WTC11 (cell line): ENCODE results near the gene DEPDC5. TPM values are rescaled to one million over a fixed set of nuclear protein-coding genes. Genes with fewer than 3 reads are reported as not detected.

ENCODE experiments used
- ATAC-seq: fragments of 200-7000 bp; cut with Tn5 transposase; 2 replicates; pipeline ENCODE4 v1.10.0; 2021; ENCODE audit warnings: mild to moderate bottlenecking, moderate library complexity
- CTCF ChIA-PET: fragments of 300-600 bp; sonication (Branson Sonifier 250); formaldehyde crosslinking; loops from one replicate; lab custom pipeline; 2021; ENCODE audit warnings: antibody characterized with exemption; lab: Charles Lee
- POLR2A ChIA-PET: fragments of 350-600 bp; sonication (Branson Sonifier 250); formaldehyde crosslinking; loops from one replicate; lab custom pipeline; 2021; ENCODE audit warnings: antibody characterized with exemption; lab: Charles Lee
- DNase-seq: peaks from one replicate; pipeline ENCODE4 v3.0.0; 2021; ENCODE audit warnings: low spot score
- H3K27ac Mint-ChIP-seq: 2 replicates; pipeline ENCODE4 v1.8.0; 2021; ENCODE audit warnings: mixed read lengths
- H3K27me3 Mint-ChIP-seq: 2 replicates; pipeline ENCODE4 v1.8.0; 2021; ENCODE audit warnings: low read depth, mild to moderate bottlenecking, moderate library complexity, mixed read lengths
- H3K36me3 Mint-ChIP-seq: 2 replicates; pipeline ENCODE4 v1.8.0; 2021; ENCODE audit warnings: mixed read lengths
- H3K4me1 Mint-ChIP-seq: 2 replicates; pipeline ENCODE4 v1.8.0; 2022; ENCODE audit warnings: mixed read lengths
- H3K4me3 Mint-ChIP-seq: 2 replicates; pipeline ENCODE4 v1.8.0; 2021; ENCODE audit warnings: mild to moderate bottlenecking, moderate library complexity, mixed read lengths
- H3K9me3 Mint-ChIP-seq: 2 replicates; pipeline ENCODE4 v1.8.0; 2021; ENCODE audit warnings: mixed read lengths
- AR ChIP-seq: fragments of 250-450 bp; sonication (Bioruptor Pico); IDR thresholded peaks from 2 replicates; pipeline ENCODE4 v1.9.0; 2021; ENCODE audit warnings: mild to moderate bottlenecking
- ATF2 ChIP-seq: sonication (generic); formaldehyde crosslinking; IDR thresholded peaks from 2 replicates; pipeline ENCODE4 v1.8.1; 2022; ENCODE audit warnings: low read depth, missing genetic modification reagents, borderline replicate concordance
- FOXJ3 ChIP-seq: sonication (generic); formaldehyde crosslinking; IDR thresholded peaks from 2 replicates; pipeline ENCODE4 v1.9.0; 2021; ENCODE audit warnings: missing genetic modification reagents, mild to moderate bottlenecking, borderline replicate concordance
- FOXP1 ChIP-seq: sonication (generic); formaldehyde crosslinking; IDR thresholded peaks from 2 replicates; pipeline ENCODE4 v1.8.0; 2022; ENCODE audit warnings: missing genetic modification reagents, mild to moderate bottlenecking, moderate library complexity, borderline replicate concordance
- FOXP4 ChIP-seq: sonication (generic); formaldehyde crosslinking; IDR thresholded peaks from 2 replicates; pipeline ENCODE4 v1.8.0; 2022; ENCODE audit warnings: mild to moderate bottlenecking, missing genetic modification reagents
- JAZF1 ChIP-seq: fragments of 250-450 bp; sonication (Bioruptor Pico); IDR thresholded peaks from 2 replicates; pipeline ENCODE4 v1.9.0; 2021; ENCODE audit warnings: moderate library complexity, mild to moderate bottlenecking, inconsistent platforms
- JUN ChIP-seq: sonication (generic); formaldehyde crosslinking; IDR thresholded peaks from 2 replicates; pipeline ENCODE4 v1.8.0; 2023; ENCODE audit warnings: mild to moderate bottlenecking, missing genetic modification reagents
- MLX ChIP-seq: sonication (generic); formaldehyde crosslinking; IDR thresholded peaks from 2 replicates; pipeline ENCODE4 v1.8.1; 2023; ENCODE audit warnings: mild to moderate bottlenecking, missing genetic modification reagents, moderate library complexity
- NR1H2 ChIP-seq: sonication (generic); formaldehyde crosslinking; IDR thresholded peaks from 2 replicates; pipeline ENCODE4 v1.9.0; 2021; ENCODE audit warnings: mild to moderate bottlenecking, moderate library complexity, missing genetic modification reagents
- USF1 ChIP-seq: sonication (generic); formaldehyde crosslinking; IDR thresholded peaks from 2 replicates; pipeline ENCODE4 v1.8.0; 2022; ENCODE audit warnings: mild to moderate bottlenecking, missing genetic modification reagents
- ZNF121 ChIP-seq: sonication (generic); formaldehyde crosslinking; IDR thresholded peaks from 2 replicates; pipeline ENCODE4 v1.8.0; 2023; ENCODE audit warnings: missing genetic modification reagents
- ZNF396 ChIP-seq: fragments of 250-450 bp; sonication (Bioruptor Pico); IDR thresholded peaks from 2 replicates; pipeline ENCODE4 v1.8.0; 2021; ENCODE audit warnings: mild to moderate bottlenecking, moderate library complexity, borderline replicate concordance
- ZNF512 ChIP-seq: sonication (generic); formaldehyde crosslinking; IDR thresholded peaks from 2 replicates; pipeline ENCODE4 v1.8.1; 2022; ENCODE audit warnings: missing genetic modification reagents, borderline replicate concordance
- total RNA-seq: library from RNA; stranded (reverse); gene quantifications from 3 replicates; pipeline ENCODE4 v1.2.3, GENCODE V29; 2021
- TF ChIP-seq, protein P1 (sequence below): sonication (generic); formaldehyde crosslinking; IDR thresholded peaks from 2 replicates; pipeline ENCODE4 v1.8.1; 2022; ENCODE audit warnings: low read depth, mild to moderate bottlenecking, moderate library complexity, missing genetic modification reagents, borderline replicate concordance
- TF ChIP-seq, protein P2 (sequence below): fragments of 250-450 bp; sonication (Bioruptor Pico); IDR thresholded peaks from 2 replicates; pipeline ENCODE4 v1.9.0; 2021; ENCODE audit warnings: mild to moderate bottlenecking
- TF ChIP-seq, protein P3 (sequence below): sonication (generic); formaldehyde crosslinking; IDR thresholded peaks from 2 replicates; pipeline ENCODE4 v1.8.0; 2023; ENCODE audit warnings: mild to moderate bottlenecking, missing genetic modification reagents

Gene DEPDC5
- total RNA-seq, 1 experiment from 2014 or later, result 40.5 TPM

DNA sequence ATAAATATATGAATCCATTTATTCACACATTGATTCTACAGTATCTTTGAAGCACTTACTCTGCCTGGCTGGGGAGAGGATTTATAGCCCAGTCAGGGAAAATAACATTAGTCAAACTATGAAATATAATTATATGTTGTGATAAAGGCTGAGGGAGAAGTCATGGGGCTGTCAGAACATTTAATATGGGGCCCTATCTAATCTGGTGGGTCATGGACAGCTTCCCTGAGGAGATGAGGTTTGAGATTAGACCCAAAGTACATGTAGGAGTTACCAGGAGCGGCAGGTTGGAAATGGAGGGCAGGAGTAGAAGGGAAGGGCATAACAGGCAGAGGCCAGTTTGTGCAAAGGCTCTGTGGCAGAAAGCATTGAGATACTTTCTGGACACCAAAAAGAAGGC lies 86.2 kb downstream of the DEPDC5 start (continued):
- TF ChIP-seq, protein P1, sequence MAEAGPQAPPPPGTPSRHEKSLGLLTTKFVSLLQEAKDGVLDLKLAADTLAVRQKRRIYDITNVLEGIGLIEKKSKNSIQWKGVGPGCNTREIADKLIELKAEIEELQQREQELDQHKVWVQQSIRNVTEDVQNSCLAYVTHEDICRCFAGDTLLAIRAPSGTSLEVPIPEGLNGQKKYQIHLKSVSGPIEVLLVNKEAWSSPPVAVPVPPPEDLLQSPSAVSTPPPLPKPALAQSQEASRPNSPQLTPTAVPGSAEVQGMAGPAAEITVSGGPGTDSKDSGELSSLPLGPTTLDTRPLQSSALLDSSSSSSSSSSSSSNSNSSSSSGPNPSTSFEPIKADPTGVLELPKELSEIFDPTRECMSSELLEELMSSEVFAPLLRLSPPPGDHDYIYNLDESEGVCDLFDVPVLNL (CRISPR knock-in tag), result no peak
- TF ChIP-seq NR1H2 (CRISPR knock-in tag) (no peak), ZNF396 (no peak)
- TF ChIP-seq, protein P2, sequence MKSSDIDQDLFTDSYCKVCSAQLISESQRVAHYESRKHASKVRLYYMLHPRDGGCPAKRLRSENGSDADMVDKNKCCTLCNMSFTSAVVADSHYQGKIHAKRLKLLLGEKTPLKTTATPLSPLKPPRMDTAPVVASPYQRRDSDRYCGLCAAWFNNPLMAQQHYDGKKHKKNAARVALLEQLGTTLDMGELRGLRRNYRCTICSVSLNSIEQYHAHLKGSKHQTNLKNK (CRISPR knock-in tag), result no peak
- TF ChIP-seq, all 79 proteins: peak for 0

GRCh38 chr22:31840585-31840984 lies 86.8 kb downstream of the DEPDC5 start:
- no peaks in the 10 kb centered on the region for H3K27me3 Mint-ChIP-seq
- H3K4me1 Mint-ChIP-seq, result no peaks in the 10 kb centered on the region
- H3K36me3 Mint-ChIP-seq, result peaks cover 23% of the 10 kb centered on the region
- H3K27ac Mint-ChIP-seq, result no peak overlapping the region
- ChIA-PET CTCF (interaction anchor here (2.7 kb wide), 1 partner anchor 130 kb away, joined by 11 read pairs; no protein-coding TSS in a partner anchor), POLR2A (no interaction called here)
- ATAC-seq (no peak), DNase-seq (no peak)
- TF ChIP-seq, protein P3, sequence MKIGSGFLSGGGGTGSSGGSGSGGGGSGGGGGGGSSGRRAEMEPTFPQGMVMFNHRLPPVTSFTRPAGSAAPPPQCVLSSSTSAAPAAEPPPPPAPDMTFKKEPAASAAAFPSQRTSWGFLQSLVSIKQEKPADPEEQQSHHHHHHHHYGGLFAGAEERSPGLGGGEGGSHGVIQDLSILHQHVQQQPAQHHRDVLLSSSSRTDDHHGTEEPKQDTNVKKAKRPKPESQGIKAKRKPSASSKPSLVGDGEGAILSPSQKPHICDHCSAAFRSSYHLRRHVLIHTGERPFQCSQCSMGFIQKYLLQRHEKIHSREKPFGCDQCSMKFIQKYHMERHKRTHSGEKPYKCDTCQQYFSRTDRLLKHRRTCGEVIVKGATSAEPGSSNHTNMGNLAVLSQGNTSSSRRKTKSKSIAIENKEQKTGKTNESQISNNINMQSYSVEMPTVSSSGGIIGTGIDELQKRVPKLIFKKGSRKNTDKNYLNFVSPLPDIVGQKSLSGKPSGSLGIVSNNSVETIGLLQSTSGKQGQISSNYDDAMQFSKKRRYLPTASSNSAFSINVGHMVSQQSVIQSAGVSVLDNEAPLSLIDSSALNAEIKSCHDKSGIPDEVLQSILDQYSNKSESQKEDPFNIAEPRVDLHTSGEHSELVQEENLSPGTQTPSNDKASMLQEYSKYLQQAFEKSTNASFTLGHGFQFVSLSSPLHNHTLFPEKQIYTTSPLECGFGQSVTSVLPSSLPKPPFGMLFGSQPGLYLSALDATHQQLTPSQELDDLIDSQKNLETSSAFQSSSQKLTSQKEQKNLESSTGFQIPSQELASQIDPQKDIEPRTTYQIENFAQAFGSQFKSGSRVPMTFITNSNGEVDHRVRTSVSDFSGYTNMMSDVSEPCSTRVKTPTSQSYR, result no peak
- no peak for TF ChIP-seq ATF2 (CRISPR knock-in tag)
- no peak for TF ChIP-seq FOXP1
- TF ChIP-seq, protein P2 (CRISPR knock-in tag), result no peak
- TF ChIP-seq MLX (CRISPR knock-in tag), result no peak
- no peak overlapping the region for H3K4me3 Mint-ChIP-seq
- no peaks in the 10 kb centered on the region for H3K9me3 Mint-ChIP-seq

DNA sequence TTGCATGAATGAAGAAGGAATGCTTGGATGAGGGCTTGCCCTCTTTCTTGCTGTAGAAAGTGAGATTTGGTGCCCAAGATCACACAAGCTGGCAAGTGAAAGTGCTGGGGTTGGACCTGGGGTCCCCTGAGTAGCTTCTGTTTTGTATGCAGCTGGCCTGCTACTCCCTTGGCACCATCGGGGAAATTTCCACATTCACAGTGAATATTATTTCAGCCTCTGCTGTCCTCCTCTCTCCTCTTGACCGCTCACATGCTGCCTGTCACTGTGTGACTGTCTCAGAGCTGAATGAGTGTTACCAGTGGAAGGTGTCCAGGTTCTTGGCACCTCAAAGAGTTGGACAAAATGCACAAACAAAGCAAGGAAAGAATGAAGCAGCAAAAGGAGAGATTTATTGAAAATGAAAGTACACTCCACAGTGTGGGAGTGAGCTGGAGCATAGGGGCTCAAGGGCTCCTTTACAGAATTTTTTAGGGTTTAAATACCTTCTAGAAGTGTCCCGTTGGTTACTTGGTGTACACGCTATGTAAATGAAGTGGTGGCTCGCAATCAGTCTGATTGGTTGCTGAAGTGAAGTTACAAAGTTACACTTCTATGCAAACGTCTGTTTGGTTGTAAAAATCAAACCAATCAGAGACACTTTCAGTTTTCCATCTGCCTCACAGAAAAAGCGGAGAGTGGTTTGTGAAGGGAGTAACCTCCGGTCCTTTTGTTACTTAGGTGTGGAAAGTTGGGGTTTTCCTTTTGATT lies 87.4 kb downstream of the DEPDC5 start:
- CTCF ChIA-PET, result interaction anchor here (2.7 kb wide), 1 partner anchor 129 kb away, joined by 11 read pairs; no protein-coding TSS in a partner anchor
- Mint-ChIP-seq H3K4me1 (no peaks in the 10 kb centered on the region), H3K9me3 (no peaks in the 10 kb centered on the region), H3K27me3 (no peaks in the 10 kb centered on the region), H3K4me3 (no peak overlapping the region), H3K36me3 (peaks cover 29% of the 10 kb centered on the region), H3K27ac (peak overlapping the region; percentile 65; the same call in 1 of the 2 replicates)
- DNase-seq, result no peak
- POLR2A ChIA-PET, result no interaction called here
- ATAC-seq, result no peak
- TF ChIP-seq FOXP4, result no peak
- TF ChIP-seq AR (CRISPR knock-in tag), result no peak
- no peak for TF ChIP-seq USF1 (CRISPR knock-in tag)
- no peak for TF ChIP-seq JUN (CRISPR knock-in tag)
- no peak for TF ChIP-seq ZNF121 (CRISPR knock-in tag)
- TF ChIP-seq FOXJ3 (CRISPR knock-in tag), result no peak
- no peak for TF ChIP-seq JAZF1 (CRISPR knock-in tag)
- no peak for TF ChIP-seq ZNF512 (CRISPR knock-in tag)
